GM19455 (cell line): ENCODE results near the gene VAMP5.

ENCODE experiments used
- ATAC-seq: cut with Tn5 transposase; IDR thresholded peaks from one replicate; pipeline ENCODE4 v1.9.1; 2021; ENCODE audit not compliant: unreplicated experiment

Gene VAMP5

DNA sequence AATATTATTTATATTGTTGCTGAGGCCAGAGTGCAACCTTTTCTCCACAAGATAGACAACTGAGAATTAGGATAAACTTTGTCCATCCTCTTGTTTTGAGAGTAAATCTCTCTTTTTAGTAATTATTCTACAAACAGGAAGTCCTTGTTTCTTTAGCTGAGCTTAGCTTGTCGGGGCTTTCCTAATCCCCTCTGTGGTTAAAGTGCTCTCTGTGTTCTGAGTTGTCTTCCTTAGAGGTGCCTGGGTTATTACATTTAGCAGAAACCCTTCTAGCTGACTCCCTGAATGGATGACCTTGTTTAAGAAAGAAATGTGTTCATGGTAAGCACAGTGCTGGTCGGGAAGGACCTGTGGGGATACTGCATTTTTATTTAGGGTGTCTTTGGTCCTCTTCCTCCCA, 44.4 kb downstream of the VAMP5 start:
- ATAC-seq, result no peak

DNA sequence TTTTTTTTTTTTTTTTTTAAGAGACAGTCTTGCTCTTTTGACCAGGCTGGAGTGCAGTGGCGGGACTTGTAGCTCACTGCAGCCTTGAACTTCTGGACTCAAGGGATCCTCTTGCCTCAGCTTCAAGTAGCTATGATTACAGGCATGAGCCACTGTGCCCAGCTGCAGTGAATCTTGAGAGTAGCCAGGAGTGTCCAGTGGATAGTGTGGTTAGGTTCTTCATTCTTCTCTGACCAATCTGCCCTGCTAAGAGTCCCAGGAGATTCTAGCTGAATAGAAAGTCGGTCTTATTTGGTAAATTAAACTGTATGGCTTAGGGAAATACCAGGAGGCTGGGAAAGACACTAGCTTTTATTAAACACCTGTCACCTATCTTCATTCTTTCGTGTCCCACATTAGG, 47.1 kb downstream of the VAMP5 start:
- ATAC-seq, result no peak

DNA sequence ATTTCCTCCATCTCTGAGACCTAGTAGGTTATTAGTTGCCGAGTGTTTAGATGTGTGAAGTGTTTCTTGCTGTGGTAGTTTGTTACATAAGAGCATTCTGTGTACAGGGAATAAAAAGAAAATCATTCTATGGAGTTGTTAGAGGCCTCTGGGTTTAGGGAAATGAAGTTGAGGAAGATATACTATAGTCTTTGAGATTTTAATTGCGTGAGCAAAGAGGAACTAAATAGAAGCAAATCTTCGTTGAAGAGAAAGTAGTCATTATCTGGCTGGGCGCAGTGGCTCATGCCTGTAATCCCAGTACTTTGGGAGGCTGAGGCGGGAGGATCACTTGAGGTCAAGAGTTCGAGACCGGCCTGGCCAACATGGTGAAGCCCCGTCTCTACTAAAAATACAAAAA, 50.8 kb downstream of the VAMP5 start:
- no peak for ATAC-seq

DNA sequence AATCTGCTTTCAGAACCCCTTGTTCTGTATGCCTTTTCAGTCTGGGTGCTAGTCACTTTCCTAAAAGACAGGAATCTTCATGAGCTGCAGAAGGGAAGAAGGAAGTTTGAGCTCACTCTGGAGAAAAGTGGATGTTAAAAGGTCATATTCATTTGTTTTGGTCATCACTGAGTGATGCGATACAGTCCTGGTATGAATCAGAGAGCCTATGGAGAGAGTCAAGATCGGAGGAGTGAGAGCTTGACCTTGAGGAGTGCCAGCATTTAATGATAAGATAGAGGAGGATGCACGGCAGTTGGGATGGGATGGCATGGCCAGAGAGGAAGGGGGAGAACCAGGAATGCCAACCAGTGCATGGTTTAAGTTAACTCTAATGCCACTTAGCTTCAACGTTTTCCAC, 51.4 kb downstream of the VAMP5 start:
- no peak for ATAC-seq

DNA sequence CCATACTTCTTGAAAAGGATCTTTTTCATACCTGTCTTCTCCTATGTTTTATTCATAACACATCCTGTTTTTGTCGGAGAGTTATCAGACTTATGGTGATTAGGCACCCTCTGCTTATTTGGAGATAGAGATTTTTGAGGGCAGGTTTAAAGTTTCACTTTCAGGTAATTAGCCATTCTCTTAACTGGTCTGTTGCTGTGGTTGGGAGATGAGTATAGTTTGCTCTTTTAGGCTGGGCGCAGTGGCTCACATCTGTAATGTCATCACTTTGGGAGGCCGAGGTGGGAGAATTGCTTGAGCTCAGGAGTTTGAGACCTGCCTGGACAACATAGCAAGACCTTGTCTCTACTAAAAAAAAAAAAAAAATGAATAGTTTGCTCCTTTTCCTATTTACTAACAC, 58.5 kb downstream of the VAMP5 start:
- no peak for ATAC-seq
